Skeletal muscle cell (primary cell): ENCODE results near the gene AMOTL2.

Experiments used
- DNase-seq: peaks from one replicate; pipeline ENCODE4 v3.0.0-alpha.2; 2010; ENCODE audit warnings: low read depth
- H3K4me3 ChIP-seq: 2 replicates; pipeline ENCODE4 v1.5.1; 2011; ENCODE audit warnings: low read depth, mild to moderate bottlenecking, control low read depth, low read length, moderate library complexity

The AMOTL2 gene

GRCh38 chr3:134381831-134382442 is 7.7 kb upstream of the AMOTL2 start:
- no peak for DNase-seq
- H3K4me3 ChIP-seq = no peak overlapping the region

- no peak for DNase-seq
- no peak overlapping the region for H3K4me3 ChIP-seq
Observed at GRCh38 chr3:134381076-134381475, 6.8 kb upstream of the AMOTL2 start.

- H3K4me3 ChIP-seq = no peak overlapping the region
- DNase-seq = no peak
Observed at GRCh38 chr3:134380249-134380648, 6.0 kb upstream of the AMOTL2 start.

GRCh38 chr3:134378818-134379217 is 4.6 kb upstream of the AMOTL2 start:
- DNase-seq = no peak
- H3K4me3 ChIP-seq = no peak overlapping the region

- no peak overlapping the region for H3K4me3 ChIP-seq
- no peak for DNase-seq
Observed at GRCh38 chr3:134378384-134378783, 4.1 kb upstream of the AMOTL2 start.

GRCh38 chr3:134377896-134378295 is 3.6 kb upstream of the AMOTL2 start:
- DNase-seq = no peak
- no peak overlapping the region for H3K4me3 ChIP-seq

- no peak overlapping the region for H3K4me3 ChIP-seq
- DNase-seq = no peak
Observed at GRCh38 chr3:134376786-134377426, 2.7 kb upstream of the AMOTL2 start.

- DNase-seq = no peak
- H3K4me3 ChIP-seq = no peak overlapping the region
Observed at GRCh38 chr3:134376385-134376765, 2.1 kb upstream of the AMOTL2 start.

GRCh38 chr3:134375582-134376384 is 1.5 kb upstream of the AMOTL2 start:
- no peak for DNase-seq
- no peak overlapping the region for H3K4me3 ChIP-seq

- H3K4me3 ChIP-seq = peak overlapping the region; percentile 94
- DNase-seq = no peak
Observed at GRCh38 chr3:134374791-134375581, 739 bp upstream of the AMOTL2 start.

- peak; percentile 67 for DNase-seq
- peak overlapping the region; percentile 94 for H3K4me3 ChIP-seq
Observed at GRCh38 chr3:134373271-134374104, 759 bp downstream of the AMOTL2 start.

- peak overlapping the region; percentile 94 for H3K4me3 ChIP-seq
- DNase-seq = no peak
Observed at GRCh38 chr3:134372396-134373270, 1.6 kb downstream of the AMOTL2 start.

- peak overlapping the region; percentile 94 for H3K4me3 ChIP-seq
- DNase-seq = no peak
Observed at GRCh38 chr3:134371542-134372324, 2.5 kb downstream of the AMOTL2 start.

- no peak for DNase-seq
- H3K4me3 ChIP-seq = peak overlapping the region; percentile 94
Observed at GRCh38 chr3:134370611-134371531, 3.4 kb downstream of the AMOTL2 start.

- H3K4me3 ChIP-seq = no peak overlapping the region
Observed at GRCh38 chr3:134369861-134370596, 4.2 kb downstream of the AMOTL2 start.

GRCh38 chr3:134369231-134369741 is 5.0 kb downstream of the AMOTL2 start:
- H3K4me3 ChIP-seq = no peak overlapping the region
- no peak for DNase-seq

More at GRCh38 chr3:134369861-134370596, 4.2 kb downstream of the AMOTL2 start:
- DNase-seq = no peak
